OCI-LY3 (cell line): Measurements from ENCODE around the gene CRY1.

Source experiments
- H2AFZ ChIP-seq: fragments of 200-600, 300-600 bp; shearing (Covaris generic); 2 replicates; pipeline ENCODE4 v1.6.0; 2014; ENCODE audit warnings: antibody characterized with exemption, low read depth, low read length
- H3K27ac ChIP-seq: fragments of 200-600, 300-600 bp; sonication (generic); 2 replicates; pipeline ENCODE4 v1.5.1; 2014; ENCODE audit warnings: mild to moderate bottlenecking, low read length, moderate library complexity, mixed read lengths
- H3K27me3 ChIP-seq: fragments of 200-600, 300-600 bp; sonication (generic); 2 replicates; pipeline ENCODE4 v1.6.1; 2014; ENCODE audit warnings: low read depth, low read length, mixed read lengths
- H3K36me3 ChIP-seq: fragments of 200-600, 300-600 bp; sonication (generic); replicated peaks from 2 replicates; pipeline ENCODE3; 2014; ENCODE audit warnings: low read depth, low read length, mixed read lengths
- H3K4me1 ChIP-seq: fragments of 300-600, 200-600 bp; sonication (generic); 2 replicates; pipeline ENCODE4 v1.6.1; 2014; ENCODE audit warnings: low read length, mixed read lengths
- H3K4me2 ChIP-seq: fragments of 200-600, 300-600 bp; sonication (generic); 2 replicates; pipeline ENCODE4 v1.6.1; 2014; ENCODE audit warnings: low read length, mixed read lengths
- H3K4me3 ChIP-seq: fragments of 300-600, 200-600 bp; sonication (generic); 2 replicates; pipeline ENCODE4 v1.5.1; 2014; ENCODE audit warnings: antibody characterized with exemption, mild to moderate bottlenecking, low read length, moderate library complexity
- H3K79me2 ChIP-seq: fragments of 300-600, 200-600 bp; shearing (Covaris generic); 2 replicates; pipeline ENCODE4 v1.6.1; 2014; ENCODE audit warnings: mild to moderate bottlenecking, low read length, mixed read lengths
- H3K9ac ChIP-seq: fragments of 300-600, 200-600 bp; shearing (Covaris generic); 2 replicates; pipeline ENCODE4 v1.6.0; 2014; ENCODE audit warnings: mild to moderate bottlenecking, low read length, moderate library complexity
- H3K9me3 ChIP-seq: fragments of 200-600, 300-600 bp; shearing (Covaris generic); 2 replicates; pipeline ENCODE4 v1.6.1; 2014; ENCODE audit warnings: low read length, mixed read lengths; ENCODE audit not compliant: insufficient read depth
- H4K20me1 ChIP-seq: fragments of 200-600, 300-600 bp; sonication (generic); 2 replicates; pipeline ENCODE4 v1.6.1; 2016; ENCODE audit warnings: low read length, mixed read lengths; ENCODE audit not compliant: insufficient read depth
- CTCF ChIP-seq: fragments of 200-600, 300-600 bp; sonication (generic); IDR thresholded peaks from 2 replicates; pipeline ENCODE4 v1.5.1; 2014; ENCODE audit warnings: antibody characterized with exemption, low read length, low read depth
- EZH2phosphoT487 ChIP-seq: fragments of 200-600 bp; shearing (Covaris generic); IDR thresholded peaks from 2 replicates; pipeline ENCODE4 v1.6.1; 2018; ENCODE audit warnings: antibody characterized with exemption, mixed run types, low read depth

The CRY1 gene

GRCh38 chr12:107035733-107036132, 57.6 kb downstream of the CRY1 start:
- Histone ChIP-seq H3K4me2 (no peak overlapping the region), H3K27me3 (no peaks in the 10 kb centered on the region), H3K4me3 (no peak overlapping the region), H3K9ac (no peak overlapping the region), H3K9me3 (no peaks in the 10 kb centered on the region), H3K79me2 (no peaks in the 10 kb centered on the region), H4K20me1 (no peaks in the 10 kb centered on the region), H3K36me3 (no peaks in the 10 kb centered on the region), H3K27ac (no peak overlapping the region), H2AFZ (no peak overlapping the region), H3K4me1 (no peaks in the 10 kb centered on the region)
- TF ChIP-seq CTCF (no peak), EZH2phosphoT487 (no peak)

- Histone ChIP-seq H3K79me2 (no peaks in the 10 kb centered on the region), H3K4me3 (no peak overlapping the region), H3K4me1 (no peaks in the 10 kb centered on the region), H3K4me2 (no peak overlapping the region), H3K9me3 (no peaks in the 10 kb centered on the region), H3K36me3 (no peaks in the 10 kb centered on the region), H3K9ac (no peak overlapping the region), H2AFZ (no peak overlapping the region), H3K27ac (no peak overlapping the region), H4K20me1 (no peaks in the 10 kb centered on the region), H3K27me3 (no peaks in the 10 kb centered on the region)
- TF ChIP-seq EZH2phosphoT487 (no peak), CTCF (no peak)
These were observed 59.3 kb downstream of the CRY1 start for GRCh38 chr12:107033758-107034739.

GRCh38 chr12:107032266-107032665, 61.1 kb downstream of the CRY1 start:
- Histone ChIP-seq H3K4me3 (no peak overlapping the region), H2AFZ (no peak overlapping the region), H3K36me3 (no peaks in the 10 kb centered on the region), H3K79me2 (no peaks in the 10 kb centered on the region), H3K9ac (no peak overlapping the region), H3K4me1 (no peaks in the 10 kb centered on the region), H4K20me1 (no peaks in the 10 kb centered on the region), H3K27ac (no peak overlapping the region), H3K27me3 (no peaks in the 10 kb centered on the region), H3K4me2 (no peak overlapping the region), H3K9me3 (no peaks in the 10 kb centered on the region)
- TF ChIP-seq EZH2phosphoT487 (no peak), CTCF (no peak)

DNA sequence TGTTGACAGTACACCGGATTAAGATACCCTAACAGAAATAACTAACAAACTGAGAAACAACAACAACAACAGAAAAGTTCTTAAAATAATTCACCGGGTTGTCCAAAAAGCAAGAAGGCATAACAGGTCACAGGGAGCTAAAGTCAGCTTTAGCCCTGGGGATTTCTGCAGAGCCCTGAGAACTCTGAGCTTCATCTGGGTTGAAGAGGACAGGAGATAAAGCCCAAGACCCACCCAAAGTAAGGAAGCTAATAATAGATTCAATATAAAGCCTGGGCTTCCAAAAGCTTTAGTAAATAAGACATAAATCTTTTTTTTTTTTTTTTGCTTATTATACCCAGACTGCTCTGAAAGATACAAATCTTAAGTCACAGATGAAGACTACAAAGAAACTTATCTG, 62.3 kb downstream of the CRY1 start:
- no peaks in the 10 kb centered on the region for H3K27me3 ChIP-seq
- no peaks in the 10 kb centered on the region for H3K36me3 ChIP-seq
- no peaks in the 10 kb centered on the region for H3K9me3 ChIP-seq
- no peaks in the 10 kb centered on the region for H3K4me1 ChIP-seq
- H3K4me2 ChIP-seq = no peak overlapping the region
- no peak overlapping the region for H3K9ac ChIP-seq
- H3K4me3 ChIP-seq = no peak overlapping the region
- TF ChIP-seq EZH2phosphoT487 (no peak), CTCF (no peak)
- no peaks in the 10 kb centered on the region for H3K79me2 ChIP-seq
- H2AFZ ChIP-seq = no peak overlapping the region
- H4K20me1 ChIP-seq = no peaks in the 10 kb centered on the region
- H3K27ac ChIP-seq = no peak overlapping the region
